Loucy (cell line): ENCODE data around the gene H6PD.

Source experiments
- H2AFZ ChIP-seq: fragments of 200-600 bp; sonication (generic); 2 replicates; pipeline ENCODE4 v1.6.0; 2016; ENCODE audit warnings: antibody characterized with exemption, mild to moderate bottlenecking, low read length, moderate library complexity
- H3F3A ChIP-seq: fragments of 200-600 bp; 2 replicates; pipeline ENCODE4 v1.6.0; 2016; ENCODE audit warnings: antibody characterized with exemption, low read depth, mild to moderate bottlenecking
- H3K27me3 ChIP-seq: fragments of 200-600 bp; sonication (generic); 2 replicates; pipeline ENCODE4 v1.6.1; 2014; ENCODE audit warnings: low read length, mild to moderate bottlenecking; ENCODE audit not compliant: insufficient read depth, poor library complexity, severe bottlenecking
- H3K36me3 ChIP-seq: fragments of 200-600 bp; sonication (generic); 2 replicates; pipeline ENCODE4 v1.6.1; 2016; ENCODE audit warnings: low read length; ENCODE audit not compliant: insufficient read depth
- H3K4me1 ChIP-seq: fragments of 200-600 bp; sonication (generic); 2 replicates; pipeline ENCODE4 v1.5.1; 2014; ENCODE audit warnings: low read length, mild to moderate bottlenecking; ENCODE audit not compliant: insufficient read depth, poor library complexity, severe bottlenecking
- H3K4me2 ChIP-seq: fragments of 200-600 bp; sonication (generic); 2 replicates; pipeline ENCODE4 v1.6.0; 2014; ENCODE audit warnings: antibody characterized with exemption, low read length, low read depth, mild to moderate bottlenecking; ENCODE audit not compliant: poor library complexity, severe bottlenecking
- H3K4me3 ChIP-seq: fragments of 200-600 bp; sonication (generic); 2 replicates; pipeline ENCODE4 v1.5.1; 2014; ENCODE audit warnings: low read length, mild to moderate bottlenecking, mixed read lengths; ENCODE audit not compliant: poor library complexity, severe bottlenecking
- H3K79me2 ChIP-seq: fragments of 200-600 bp; sonication (generic); 2 replicates; pipeline ENCODE4 v1.6.1; 2014; ENCODE audit warnings: low read length; ENCODE audit not compliant: insufficient read depth
- H3K9ac ChIP-seq: fragments of 200-600 bp; sonication (generic); 2 replicates; pipeline ENCODE4 v1.6.0; 2014; ENCODE audit warnings: mild to moderate bottlenecking, low read depth, low read length, moderate library complexity; ENCODE audit not compliant: poor library complexity, severe bottlenecking
- H3K9me2 ChIP-seq: fragments of 200-600 bp; sonication (generic); replicated peaks from 2 replicates; pipeline ENCODE4 v1.6.1; 2016; ENCODE audit warnings: low read depth, low read length, mixed read lengths
- H3K9me3 ChIP-seq: fragments of 200-600 bp; sonication (generic); 2 replicates; pipeline ENCODE4 v1.6.1; 2014; ENCODE audit warnings: mild to moderate bottlenecking, antibody characterized with exemption, low read length, low read depth; ENCODE audit not compliant: insufficient read depth
- H4K20me1 ChIP-seq: fragments of 200-600 bp; sonication (generic); 2 replicates; pipeline ENCODE4 v1.6.0; 2014; ENCODE audit warnings: antibody characterized with exemption, low read length, mild to moderate bottlenecking; ENCODE audit not compliant: insufficient read depth, poor library complexity, severe bottlenecking
- CTCF ChIP-seq: fragments of 200-600 bp; sonication (generic); conservative IDR thresholded peaks from 2 replicates; pipeline ENCODE4 v1.5.1; 2014; ENCODE audit warnings: mild to moderate bottlenecking, antibody characterized with exemption, low read length
- EZH2phosphoT487 ChIP-seq: fragments of 200-600 bp; IDR thresholded peaks from 2 replicates; pipeline ENCODE4 v1.6.1; 2018; ENCODE audit warnings: antibody characterized with exemption, mild to moderate bottlenecking, moderate library complexity, borderline replicate concordance

The H6PD gene

GRCh38 chr1:9207715-9208114 lies 26.9 kb upstream of the H6PD start:
- no peak overlapping the region for H2AFZ ChIP-seq
- TF ChIP-seq CTCF: no peak
- TF ChIP-seq EZH2phosphoT487: no peak
- no peak overlapping the region for H3K4me3 ChIP-seq
- H3K4me1 ChIP-seq: peaks cover 14% of the 10 kb centered on the region
- H4K20me1 ChIP-seq: no peaks in the 10 kb centered on the region
- H3K9ac ChIP-seq: no peak overlapping the region
- H3K9me2 ChIP-seq: no peaks in the 10 kb centered on the region
- no peaks in the 10 kb centered on the region for H3K9me3 ChIP-seq
- H3K27me3 ChIP-seq: peaks cover 6% of the 10 kb centered on the region
- no peaks in the 10 kb centered on the region for H3K79me2 ChIP-seq
- no peaks in the 10 kb centered on the region for H3F3A ChIP-seq
- no peak overlapping the region for H3K4me2 ChIP-seq
- no peaks in the 10 kb centered on the region for H3K36me3 ChIP-seq

GRCh38 chr1:9211291-9211811 lies 23.2 kb upstream of the H6PD start:
- TF ChIP-seq EZH2phosphoT487 (no peak), CTCF (no peak)
- Histone ChIP-seq H3F3A (no peaks in the 10 kb centered on the region), H2AFZ (no peak overlapping the region), H3K4me1 (no peaks in the 10 kb centered on the region), H4K20me1 (no peaks in the 10 kb centered on the region), H3K79me2 (no peaks in the 10 kb centered on the region), H3K4me2 (no peak overlapping the region), H3K9me2 (no peaks in the 10 kb centered on the region), H3K36me3 (no peaks in the 10 kb centered on the region), H3K9ac (no peak overlapping the region), H3K27me3 (no peaks in the 10 kb centered on the region), H3K9me3 (no peaks in the 10 kb centered on the region), H3K4me3 (no peak overlapping the region)

GRCh38 chr1:9212735-9213134 lies 21.8 kb upstream of the H6PD start:
- Histone ChIP-seq H3K4me1 (no peaks in the 10 kb centered on the region), H2AFZ (no peak overlapping the region), H3K9me3 (no peaks in the 10 kb centered on the region), H3K27me3 (no peaks in the 10 kb centered on the region), H3K9ac (no peak overlapping the region), H3K36me3 (no peaks in the 10 kb centered on the region), H4K20me1 (no peaks in the 10 kb centered on the region), H3K9me2 (no peaks in the 10 kb centered on the region), H3K4me2 (no peak overlapping the region), H3F3A (no peaks in the 10 kb centered on the region), H3K79me2 (no peaks in the 10 kb centered on the region), H3K4me3 (no peak overlapping the region)
- no peak for TF ChIP-seq CTCF
- TF ChIP-seq EZH2phosphoT487: no peak
